ENCODE results near the gene IGFBPL1. TPM values are rescaled to one million over a fixed set of nuclear protein-coding genes. Genes with fewer than 3 reads are reported as not detected.
A peak's percentile ranks its signal among the peaks of the same experiment; 100 is the strongest.

IGFBPL1 gene
- total and polyA plus RNA-seq, 2 donors from 2014 or later, result 0.22 TPM; not detected in 1

DNA sequence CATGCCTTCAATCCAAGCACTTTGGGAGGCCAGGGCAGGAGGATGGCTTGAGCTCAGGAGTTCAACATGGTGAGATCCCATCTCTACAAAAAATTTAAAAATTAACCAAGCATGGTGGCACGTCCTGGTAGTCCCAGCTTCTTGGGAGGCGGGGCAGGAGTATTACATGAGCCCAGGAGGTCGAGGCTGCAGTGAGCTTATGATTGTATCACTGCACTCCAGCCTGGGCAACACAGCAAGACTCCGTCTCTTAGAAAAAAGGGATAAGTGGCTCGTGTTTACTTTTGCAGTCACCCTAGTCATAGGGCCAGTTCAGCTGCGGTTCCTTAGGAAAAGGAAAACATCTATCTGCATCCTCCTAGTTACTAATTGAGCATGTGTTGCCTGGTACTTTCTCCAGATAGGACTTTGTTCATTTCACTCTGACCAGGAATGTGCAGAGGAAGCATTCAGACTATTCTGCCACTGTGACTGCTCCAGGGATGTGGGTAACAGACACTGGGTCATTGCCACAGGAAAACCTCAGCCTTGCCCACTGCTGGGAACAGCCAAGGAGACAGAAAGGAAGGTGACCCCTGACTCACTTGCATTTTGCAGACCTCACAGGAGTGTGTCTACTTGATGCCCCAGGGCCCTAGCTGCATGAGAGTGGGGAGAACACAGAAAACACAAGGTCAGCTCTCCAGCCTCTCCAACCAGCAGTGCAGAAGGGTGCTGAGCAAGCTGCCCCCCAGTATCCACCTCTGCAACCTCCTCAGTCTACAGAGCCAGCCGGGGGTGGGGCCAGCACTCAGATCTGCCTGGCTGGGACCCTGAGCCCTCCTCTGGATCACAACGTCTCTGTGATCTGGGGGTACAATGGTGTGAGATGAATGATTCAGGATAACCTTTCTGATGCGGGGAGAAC is 65.6 kb downstream of the IGFBPL1 start:
- TF ChIP-seq, protein P1, sequence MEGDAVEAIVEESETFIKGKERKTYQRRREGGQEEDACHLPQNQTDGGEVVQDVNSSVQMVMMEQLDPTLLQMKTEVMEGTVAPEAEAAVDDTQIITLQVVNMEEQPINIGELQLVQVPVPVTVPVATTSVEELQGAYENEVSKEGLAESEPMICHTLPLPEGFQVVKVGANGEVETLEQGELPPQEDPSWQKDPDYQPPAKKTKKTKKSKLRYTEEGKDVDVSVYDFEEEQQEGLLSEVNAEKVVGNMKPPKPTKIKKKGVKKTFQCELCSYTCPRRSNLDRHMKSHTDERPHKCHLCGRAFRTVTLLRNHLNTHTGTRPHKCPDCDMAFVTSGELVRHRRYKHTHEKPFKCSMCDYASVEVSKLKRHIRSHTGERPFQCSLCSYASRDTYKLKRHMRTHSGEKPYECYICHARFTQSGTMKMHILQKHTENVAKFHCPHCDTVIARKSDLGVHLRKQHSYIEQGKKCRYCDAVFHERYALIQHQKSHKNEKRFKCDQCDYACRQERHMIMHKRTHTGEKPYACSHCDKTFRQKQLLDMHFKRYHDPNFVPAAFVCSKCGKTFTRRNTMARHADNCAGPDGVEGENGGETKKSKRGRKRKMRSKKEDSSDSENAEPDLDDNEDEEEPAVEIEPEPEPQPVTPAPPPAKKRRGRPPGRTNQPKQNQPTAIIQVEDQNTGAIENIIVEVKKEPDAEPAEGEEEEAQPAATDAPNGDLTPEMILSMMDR (IDR thresholded peaks at IDR 0.05; ENCODE audit: borderline replicate concordance, extremely low read depth, insufficient read depth), result no peak
- intact Hi-C loops (cut with DNase I), result no loop called here
- peak overlapping the region in 1 of 3 donors; percentile 9 for H3K9ac ChIP-seq (ENCODE audit: low read length in 3 of 3)

DNA sequence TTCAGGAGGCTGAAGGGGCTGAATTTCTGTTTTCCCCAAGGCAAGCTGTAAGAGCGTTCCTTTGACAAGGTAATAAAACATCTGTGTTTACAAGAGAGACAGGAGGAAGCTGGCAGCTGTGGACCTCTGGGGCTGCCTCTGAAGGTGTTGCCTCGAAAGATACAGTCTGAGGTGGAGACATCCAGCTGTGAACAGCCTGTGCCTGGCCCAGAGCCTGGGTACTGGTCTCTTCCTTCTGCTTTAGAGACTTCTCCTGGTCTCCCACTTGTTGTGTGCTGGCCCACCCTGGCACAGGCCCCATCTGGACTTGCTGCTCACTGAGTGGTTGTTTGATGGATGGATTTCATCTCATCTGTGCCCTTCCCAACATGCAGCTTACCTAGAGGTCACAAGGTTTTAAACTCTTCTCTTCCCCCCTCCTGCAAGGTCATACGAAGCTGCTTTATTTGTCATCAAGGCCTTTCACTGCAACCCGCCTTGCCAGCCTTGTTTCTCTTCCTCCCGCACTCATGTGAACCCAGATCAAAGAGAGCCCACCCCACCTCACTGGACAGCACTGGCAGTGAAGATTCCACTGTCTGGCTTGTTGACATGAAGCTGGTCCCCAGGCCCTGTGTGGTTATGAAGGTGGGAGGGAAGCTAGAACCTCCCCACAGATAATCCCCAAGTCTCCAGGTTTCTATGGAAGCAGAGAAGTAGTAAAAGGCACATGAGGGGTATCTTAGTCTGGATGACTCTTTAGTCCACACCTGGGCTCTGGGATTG is 66.7 kb downstream of the IGFBPL1 start:
- intact Hi-C loops (cut with DNase I), result no loop called here
- Histone ChIP-seq H3K4me1 (ENCODE audit: control insufficient read depth in 2 of 3, insufficient read depth in 2 of 3, low read depth in 1 of 3, low read length in 3 of 3) (peaks cover 0 to 24% (median 15%) of the 10 kb centered on the region in 3 donors), H3K4me3 (ENCODE audit: low read length in 3 of 3) (no peak overlapping the region), H3K9me3 (ENCODE audit: control insufficient read depth in 2 of 3, insufficient read depth in 1 of 3, low read length in 3 of 3) (no peaks in the 10 kb centered on the region), H3K9ac (ENCODE audit: low read length in 3 of 3) (peak overlapping the region in 1 of 3 donors; percentile 8), H3K36me3 (ENCODE audit: control insufficient read depth in 2 of 3, insufficient read depth in 3 of 3, low read length in 3 of 3) (no peaks in the 10 kb centered on the region), H3K27me3 (ENCODE audit: control insufficient read depth, insufficient read depth, low read length) (no peaks in the 10 kb centered on the region), H3K27ac (ENCODE audit: low read depth in 2 of 2, low read length in 2 of 2) (peak overlapping the region; percentile 61 to 71)
- FAIRE-seq (no peak), DNase-seq (peak in 1 of 5 donors; percentile 33)
- TF ChIP-seq, protein P1 (IDR thresholded peaks at IDR 0.05; ENCODE audit: borderline replicate concordance, extremely low read depth, insufficient read depth), result no peak

More for the DNA sequence above, 65.6 kb downstream of the IGFBPL1 start:
- Histone ChIP-seq H3K27me3 (ENCODE audit: control insufficient read depth, insufficient read depth, low read length) (no peaks in the 10 kb centered on the region), H3K4me3 (ENCODE audit: low read length in 3 of 3) (no peak overlapping the region), H3K27ac (ENCODE audit: low read depth in 2 of 2, low read length in 2 of 2) (peak overlapping the region; percentile 52 to 71), H3K9me3 (ENCODE audit: control insufficient read depth in 2 of 3, insufficient read depth in 1 of 3, low read length in 3 of 3) (no peaks in the 10 kb centered on the region), H3K36me3 (ENCODE audit: control insufficient read depth in 2 of 3, insufficient read depth in 3 of 3, low read length in 3 of 3) (no peaks in the 10 kb centered on the region), H3K4me1 (ENCODE audit: control insufficient read depth in 2 of 3, insufficient read depth in 2 of 3, low read depth in 1 of 3, low read length in 3 of 3) (peaks cover 0 to 24% (median 18%) of the 10 kb centered on the region in 3 donors)
- DNase-seq, result peak in 2 of 5 donors; percentile 45 to 51
- FAIRE-seq, result no peak

GRCh38 chr9:38356851-38357250 is 67.4 kb downstream of the IGFBPL1 start:
- TF ChIP-seq, protein P1 (IDR thresholded peaks at IDR 0.05; ENCODE audit: borderline replicate concordance, extremely low read depth, insufficient read depth), result no peak
- Histone ChIP-seq H3K4me1 (ENCODE audit: control insufficient read depth in 2 of 3, insufficient read depth in 2 of 3, low read depth in 1 of 3, low read length in 3 of 3) (peaks cover 0 to 24% (median 17%) of the 10 kb centered on the region in 3 donors), H3K27me3 (ENCODE audit: control insufficient read depth, insufficient read depth, low read length) (no peaks in the 10 kb centered on the region), H3K9me3 (ENCODE audit: control insufficient read depth in 2 of 3, insufficient read depth in 1 of 3, low read length in 3 of 3) (no peaks in the 10 kb centered on the region), H3K27ac (ENCODE audit: low read depth in 2 of 2, low read length in 2 of 2) (no peak overlapping the region), H3K9ac (ENCODE audit: low read length in 3 of 3) (no peak overlapping the region), H3K4me3 (ENCODE audit: low read length in 3 of 3) (no peak overlapping the region), H3K36me3 (ENCODE audit: control insufficient read depth in 2 of 3, insufficient read depth in 3 of 3, low read length in 3 of 3) (no peaks in the 10 kb centered on the region)
- FAIRE-seq (no peak), DNase-seq (peak in 1 of 5 donors; percentile 24)
- intact Hi-C loops (cut with DNase I), result no loop called here

Other genes with a start within 250 kb of the IGFBPL1 start
- 37.7 TPM for gene ALDH1B1, start 31.8 kb downstream of the IGFBPL1 start, total RNA-seq
- 74.7 TPM for gene ALDH1B1, start 31.8 kb downstream of the IGFBPL1 start, polyA plus RNA-seq (ENCODE audit: insufficient read depth, low read depth, low replicate concordance)
- gene ANKRD18A, start 196.1 kb upstream of the IGFBPL1 start, total RNA-seq, result 11.6 TPM
- 2.4 TPM for gene ANKRD18A, start 196.1 kb upstream of the IGFBPL1 start, polyA plus RNA-seq (ENCODE audit: insufficient read depth, low read depth, low replicate concordance)